Activated CD8-positive, alpha-beta memory T cell treated with anti-CD3 and anti-CD28 coated beads, Interleukin-2, amount 50 U/mL, for 24 hours (primary cell): ENCODE results near the gene ARHGEF4.

Experiments
- DNase-seq: peaks from one replicate; pipeline ENCODE4 v3.0.0-alpha.2; 2020; ENCODE audit errors: extremely low read depth

Gene ARHGEF4

GRCh38 chr2:130917006-130917688 is 80.4 kb downstream of the ARHGEF4 start:
- DNase-seq: no peak

- no peak for DNase-seq
These were observed 81.7 kb downstream of the ARHGEF4 start for GRCh38 chr2:130918393-130918792.

- DNase-seq: peak; percentile 29
These were observed 83.9 kb downstream of the ARHGEF4 start for GRCh38 chr2:130920415-130921163.

GRCh38 chr2:130921164-130921476 is 84.4 kb downstream of the ARHGEF4 start:
- DNase-seq: no peak

- no peak for DNase-seq
These were observed 85.7 kb downstream of the ARHGEF4 start for GRCh38 chr2:130922417-130922816.

- no peak for DNase-seq
These were observed 91.7 kb downstream of the ARHGEF4 start for GRCh38 chr2:130928385-130928784.

- DNase-seq: no peak
These were observed 94.3 kb downstream of the ARHGEF4 start for GRCh38 chr2:130930740-130931659.

GRCh38 chr2:130933501-130933900 is 96.8 kb downstream of the ARHGEF4 start:
- DNase-seq: no peak

GRCh38 chr2:130936451-130936850 is 99.7 kb downstream of the ARHGEF4 start:
- no peak for DNase-seq

GRCh38 chr2:130947967-130948366 is 111.3 kb downstream of the ARHGEF4 start:
- no peak for DNase-seq

GRCh38 chr2:130949954-130950353 is 113.2 kb downstream of the ARHGEF4 start:
- DNase-seq: no peak

- DNase-seq: no peak
These were observed 114.3 kb downstream of the ARHGEF4 start for GRCh38 chr2:130951018-130951417.

- DNase-seq: no peak
These were observed 118.2 kb downstream of the ARHGEF4 start for GRCh38 chr2:130954873-130955272.

GRCh38 chr2:130957915-130958314 is 121.2 kb downstream of the ARHGEF4 start:
- DNase-seq: no peak

- no peak for DNase-seq
These were observed 126.6 kb downstream of the ARHGEF4 start for GRCh38 chr2:130963196-130963848.

GRCh38 chr2:130963849-130964793 is 127.4 kb downstream of the ARHGEF4 start:
- no peak for DNase-seq

- DNase-seq: no peak
These were observed 128.2 kb downstream of the ARHGEF4 start for GRCh38 chr2:130964931-130965330.

GRCh38 chr2:130966149-130966774 is 129.5 kb downstream of the ARHGEF4 start:
- no peak for DNase-seq

GRCh38 chr2:130966775-130967490 is 130.2 kb downstream of the ARHGEF4 start:
- DNase-seq: no peak

GRCh38 chr2:130972410-130972809 is 135.7 kb downstream of the ARHGEF4 start:
- no peak for DNase-seq
